Measurements from ENCODE around the gene MGAT1.

GRCh38 chr5:180821538-180821937, 18.9 kb upstream of the MGAT1 start:
- no peak for TF ChIP-seq ZNF8 (CRISPR knock-in tag; IDR thresholded peaks at IDR 0.05)
- no peak for TF ChIP-seq ESRRG (CRISPR knock-in tag; IDR thresholded peaks at IDR 0.05)
- no peak for TF ChIP-seq PATZ1 (CRISPR knock-in tag; IDR thresholded peaks at IDR 0.05; ENCODE audit: borderline replicate concordance)
- no peak for TF ChIP-seq SNAI2 (CRISPR knock-in tag; IDR thresholded peaks at IDR 0.05)
- no peak for TF ChIP-seq ARNTL (CRISPR knock-in tag; IDR thresholded peaks at IDR 0.05; ENCODE audit: borderline replicate concordance, low read depth)
- no peak for TF ChIP-seq TCF4 (CRISPR knock-in tag; IDR thresholded peaks at IDR 0.05; ENCODE audit: borderline replicate concordance)
- TF ChIP-seq CREB5 (CRISPR knock-in tag; IDR thresholded peaks at IDR 0.05; ENCODE audit: low read depth): no peak
- no peak for TF ChIP-seq CSDC2 (CRISPR knock-in tag; IDR thresholded peaks at IDR 0.05)
- TF ChIP-seq GLIS3 (CRISPR knock-in tag; IDR thresholded peaks at IDR 0.05): no peak
